Fibroblast of peridontal ligament (primary cell): ENCODE data around the gene COG8.
A peak's percentile ranks its signal among the peaks of the same experiment; 100 is the strongest.
"Not testable (repeated sequence)": the region's sequence is repeated elsewhere in the genome, so short reads cannot be mapped to it uniquely, and the experiment has no call there.

Experiments used
- DNase-seq: peaks from one replicate; pipeline ENCODE4 v3.0.0-alpha.2; 2010; ENCODE audit errors: extremely low read depth

COG8 gene

DNA sequence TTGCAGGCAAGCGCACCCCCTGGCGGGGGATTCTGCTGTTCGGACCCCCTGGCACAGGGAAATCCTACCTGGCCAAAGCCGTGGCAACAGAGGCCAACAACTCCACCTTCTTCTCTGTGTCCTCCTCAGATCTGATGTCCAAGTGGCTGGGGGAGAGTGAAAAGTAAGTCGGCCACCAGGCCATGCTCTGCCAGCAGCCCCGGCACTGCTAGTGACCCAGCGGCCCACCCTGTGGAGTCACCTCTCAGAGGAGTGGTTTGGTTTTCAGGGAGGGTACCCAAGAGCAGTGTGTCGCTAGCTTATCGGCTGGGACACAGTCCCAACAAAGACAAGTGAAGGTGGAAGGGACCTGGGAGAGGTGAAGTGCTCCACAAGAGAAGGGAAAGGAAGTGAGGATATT is 20.0 kb downstream of the COG8 start:
- no peak for DNase-seq

DNA sequence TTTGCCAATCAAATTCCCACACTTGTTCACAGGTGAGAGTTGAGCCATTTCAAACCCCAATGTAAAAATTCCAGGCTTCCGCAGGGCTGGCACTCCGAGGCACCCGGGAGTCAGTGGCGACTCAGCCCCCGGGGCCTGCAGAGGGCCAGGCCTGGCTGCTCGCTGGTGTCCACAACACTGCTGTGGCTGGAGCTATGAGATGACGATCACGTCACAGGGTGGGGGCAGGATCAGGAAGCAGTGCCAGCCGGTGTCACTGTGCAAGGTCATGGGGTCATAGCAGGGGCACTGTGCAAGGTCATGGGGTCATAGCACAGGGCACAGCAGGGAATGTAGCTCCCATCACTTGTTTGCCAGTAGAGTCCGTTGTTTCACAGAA is 20.5 kb downstream of the COG8 start:
- DNase-seq: no peak

GRCh38 chr16:69318177-69318910 is 21.0 kb downstream of the COG8 start:
- DNase-seq: no peak

- DNase-seq: no peak
These were observed 22.7 kb downstream of the COG8 start for GRCh38 chr16:69316595-69317034.

- DNase-seq: no peak
These were observed 23.7 kb downstream of the COG8 start for GRCh38 chr16:69315486-69316311.

GRCh38 chr16:69314534-69314933 is 24.8 kb downstream of the COG8 start:
- DNase-seq: no peak

DNA sequence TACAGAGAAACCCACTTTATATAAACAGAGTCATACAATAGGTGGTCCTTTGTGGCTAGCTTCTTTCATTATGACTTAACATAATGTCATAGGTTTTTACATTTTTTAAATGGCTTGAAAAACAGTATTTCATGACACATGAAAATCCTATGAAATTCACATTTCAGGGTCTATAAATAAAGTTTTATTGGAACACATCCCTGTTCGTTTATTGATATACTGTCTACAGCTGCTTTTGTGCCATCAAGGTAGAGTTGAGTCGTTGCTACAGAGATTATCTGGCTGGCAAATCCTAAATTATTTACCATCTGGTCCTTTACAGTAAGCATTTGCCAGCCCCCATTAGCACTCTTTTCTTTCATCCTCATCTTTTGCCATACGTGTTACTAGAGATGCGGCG is 25.9 kb downstream of the COG8 start:
- no peak for DNase-seq

DNA sequence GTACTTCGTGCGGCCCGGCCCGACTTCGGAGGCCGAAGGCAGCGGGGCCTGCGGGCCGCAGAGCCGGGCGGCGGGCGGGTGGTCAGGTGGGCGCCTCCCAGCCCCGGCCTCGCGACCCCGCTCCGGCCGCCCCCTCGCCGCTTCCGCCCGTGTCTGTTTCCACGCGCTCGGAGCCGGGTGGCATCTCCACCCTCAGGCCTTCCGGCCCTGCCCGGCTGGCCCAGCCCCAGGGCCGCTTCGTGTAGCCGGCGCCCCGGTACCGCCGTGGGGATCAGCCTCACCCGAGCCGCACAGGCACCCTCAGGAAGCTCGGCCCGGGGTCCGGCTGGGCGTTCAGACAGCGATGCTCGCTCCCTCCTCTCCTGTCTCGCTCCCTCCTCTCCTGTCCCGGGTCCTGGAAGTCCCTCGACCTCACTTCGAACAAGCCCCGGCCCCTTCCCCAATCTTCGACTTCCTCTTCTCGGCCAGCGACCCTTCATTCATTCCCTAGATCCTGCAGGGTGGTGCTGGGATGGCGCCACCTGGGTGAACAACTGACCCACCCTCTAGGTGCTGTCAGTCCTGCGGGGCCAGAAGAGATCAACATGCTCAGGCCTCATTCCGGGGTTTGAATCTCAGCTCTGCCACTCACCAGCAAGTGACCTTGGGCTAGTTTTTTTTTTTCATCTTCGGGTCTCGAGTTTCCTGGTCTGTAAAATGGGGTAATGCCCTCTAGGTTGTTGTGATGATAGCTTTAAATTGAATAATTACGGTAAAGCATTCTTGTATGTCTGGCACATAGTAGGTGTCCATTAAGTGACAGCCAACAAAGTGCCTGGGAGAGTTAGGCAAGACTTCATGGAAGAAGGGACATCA is 27.6 kb downstream of the COG8 start:
- no peak for DNase-seq

DNA sequence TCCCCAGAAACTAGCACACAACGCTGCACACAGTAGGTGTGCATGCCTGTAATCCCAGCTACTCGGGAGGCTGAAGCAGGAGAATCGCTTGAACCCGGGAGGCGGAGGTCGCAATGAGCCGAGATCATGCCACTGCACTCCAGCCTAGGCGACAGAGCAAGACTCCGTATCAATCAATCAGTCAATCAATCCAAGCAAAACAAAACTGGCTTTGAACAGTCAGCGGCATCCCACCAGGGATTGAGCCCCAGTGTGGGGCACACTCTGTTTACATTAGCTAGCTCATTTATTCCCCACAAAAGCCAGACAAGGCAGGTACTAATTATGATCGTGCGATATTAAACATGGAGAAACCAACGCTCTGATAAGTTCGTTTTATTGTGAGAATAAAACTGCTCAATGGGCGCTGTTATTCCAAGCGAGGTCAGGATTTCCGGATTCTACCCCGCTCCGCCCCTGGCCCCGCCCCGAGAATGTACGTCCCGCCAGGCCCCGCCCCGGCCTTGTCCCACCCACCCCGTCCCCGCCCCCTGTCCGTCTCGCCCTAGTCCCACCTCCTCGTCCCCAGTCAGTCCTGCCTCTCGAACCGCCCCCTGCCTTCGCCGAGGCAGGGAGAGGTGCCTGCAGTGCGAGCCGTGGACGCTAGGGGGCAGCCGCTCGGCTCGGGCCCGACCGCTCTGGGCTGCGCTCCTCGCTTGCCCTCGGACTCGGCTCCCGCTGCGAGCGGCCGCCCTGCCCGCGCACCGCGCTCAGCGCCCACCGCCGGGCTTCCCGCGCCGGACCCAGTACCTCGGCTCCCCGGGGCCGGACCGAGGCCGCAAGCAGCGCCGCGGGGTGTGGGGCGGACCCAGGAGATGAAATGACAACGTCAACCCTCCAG is 28.5 kb downstream of the COG8 start, which contains the start of gene VPS4A:
Gene VPS4A, plus strand, starts transcription at position 698 of the 880 bp plus-strand sequence. Its CDS starts 162 bp downstream, at position 860.
- peak; percentile 92 for DNase-seq

DNA sequence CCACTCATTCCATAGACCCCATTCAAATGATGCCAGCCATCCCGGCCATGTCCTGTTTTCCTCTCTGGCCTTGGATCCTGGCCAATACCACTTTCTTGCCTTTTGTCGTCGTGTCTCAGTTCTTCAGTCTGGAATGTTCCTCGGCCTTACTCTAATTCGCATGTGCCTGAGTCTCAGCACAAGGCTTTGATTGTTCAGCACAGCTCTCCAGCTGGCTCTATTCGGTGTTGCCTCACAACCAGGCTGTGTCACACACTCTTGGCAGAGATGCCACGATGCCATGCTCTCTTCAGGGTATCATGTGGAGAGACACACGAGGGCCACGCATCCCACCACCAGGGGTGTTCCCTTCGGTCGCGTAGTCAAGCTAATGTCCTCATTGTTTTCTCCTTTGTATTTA is 30.0 kb downstream of the COG8 start:
- no peak for DNase-seq

DNA sequence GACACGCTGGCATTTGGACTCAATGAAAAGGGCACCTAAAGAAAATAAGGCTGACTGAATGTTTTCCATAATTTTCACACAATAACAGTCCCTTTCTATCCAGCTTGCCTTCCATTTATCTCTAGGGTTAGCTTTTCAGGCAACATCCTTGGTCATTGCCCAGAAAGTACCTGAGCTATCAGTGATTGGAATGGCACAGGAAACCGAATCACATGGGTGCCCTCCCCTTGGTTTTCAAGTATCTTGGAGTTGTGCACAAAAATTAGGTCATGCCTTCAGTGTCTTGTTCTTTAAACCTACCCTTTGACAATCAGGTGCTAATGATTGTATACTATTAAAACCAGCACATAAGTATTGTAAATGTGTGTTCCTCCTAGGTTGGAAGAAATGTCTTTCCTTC is 31.5 kb downstream of the COG8 start:
- DNase-seq: no peak

DNA sequence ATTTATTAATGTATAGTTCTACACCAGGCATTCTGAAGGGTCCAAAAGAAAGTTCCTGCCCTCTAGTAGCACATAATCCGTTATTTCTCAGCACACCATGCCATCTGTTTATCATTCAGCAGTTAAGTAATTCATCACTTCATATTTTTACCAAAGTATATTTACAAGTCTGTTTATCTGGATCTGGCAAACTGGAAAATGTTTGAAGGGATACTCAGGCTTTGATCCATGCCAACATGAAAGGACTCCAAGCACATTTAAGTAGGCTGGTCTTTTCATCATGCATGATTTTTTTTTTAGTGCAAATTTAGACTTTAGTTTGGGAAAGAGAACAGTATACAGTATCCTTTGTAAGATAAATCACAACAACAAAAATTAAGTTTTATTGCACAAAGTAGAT is 32.3 kb downstream of the COG8 start:
- no peak for DNase-seq

DNA sequence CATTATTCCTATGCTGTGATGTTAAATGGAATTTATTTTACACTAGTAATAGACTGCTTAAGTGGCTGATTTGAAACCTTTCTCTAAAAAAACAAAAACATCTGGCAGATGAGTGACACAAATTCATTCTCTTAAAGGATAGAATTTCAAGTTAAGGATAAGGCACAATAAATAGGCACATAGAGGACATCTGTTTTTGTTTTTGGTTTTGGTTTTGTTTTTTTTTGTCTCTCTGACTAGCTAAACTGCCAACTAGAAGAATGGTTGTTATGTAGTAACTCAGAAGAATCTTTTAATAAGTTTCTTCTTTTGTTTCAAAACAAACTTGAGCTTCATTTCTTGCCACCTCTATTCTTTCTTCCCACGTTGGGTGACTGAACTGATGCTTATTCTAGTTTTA is 33.3 kb downstream of the COG8 start:
- DNase-seq: peak; percentile 68

DNA sequence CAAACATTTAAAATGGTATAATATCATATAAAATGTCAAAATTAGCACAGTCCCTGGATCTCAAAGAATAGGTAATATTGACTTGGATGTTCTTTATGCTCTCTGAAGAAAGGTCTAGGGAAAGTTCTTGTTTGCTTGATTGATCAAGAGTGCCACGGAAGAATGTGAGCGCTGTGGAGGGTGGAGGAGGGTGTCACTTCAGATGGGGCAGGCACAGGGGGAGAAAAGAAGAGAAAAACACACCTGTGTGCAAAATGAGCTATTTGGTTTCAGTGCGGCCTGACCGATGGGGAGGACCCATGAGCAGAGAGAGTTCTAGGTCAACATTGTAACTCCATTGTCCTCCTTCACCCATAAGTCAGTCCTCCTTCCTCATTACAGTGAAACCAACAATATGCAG is 37.1 kb downstream of the COG8 start:
- DNase-seq: no peak

DNA sequence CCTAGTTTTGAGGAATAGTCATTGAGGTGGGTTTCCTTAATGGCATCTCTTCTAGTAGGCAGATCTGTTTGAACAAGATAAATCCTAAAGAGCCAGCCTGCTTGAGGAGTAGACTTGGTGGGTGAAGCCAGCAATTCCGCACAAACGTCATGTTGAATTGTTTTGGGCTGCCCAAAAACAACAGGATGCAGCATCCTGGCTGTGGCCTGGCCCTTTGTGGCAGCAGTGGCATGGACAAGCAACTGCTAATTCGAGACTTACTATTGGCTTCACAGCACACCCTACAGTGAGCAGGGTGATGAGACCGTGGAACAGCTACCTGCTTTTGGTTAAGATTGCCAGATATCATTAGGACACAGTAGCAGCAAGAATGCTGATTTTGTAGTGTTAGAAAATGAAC is 37.5 kb downstream of the COG8 start:
- no peak for DNase-seq

DNA sequence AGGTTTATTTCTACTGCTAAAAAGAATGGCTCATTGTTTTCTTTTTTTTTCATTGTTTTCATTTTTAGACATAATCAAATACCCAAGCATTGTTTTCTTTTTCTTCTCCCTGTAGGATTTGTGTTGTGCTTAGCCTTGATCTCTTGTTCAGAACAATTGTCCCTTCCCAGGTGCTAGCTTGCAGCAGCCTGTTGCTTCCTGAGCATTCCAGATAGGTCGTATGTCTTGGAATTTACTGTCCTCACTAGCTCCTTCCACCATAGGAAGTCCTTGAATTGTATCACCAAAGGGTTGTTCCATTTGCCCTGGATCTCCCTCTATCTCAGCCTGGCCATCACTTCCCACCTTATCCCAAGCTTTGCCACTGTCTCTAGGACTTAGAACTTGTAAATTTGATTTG is 38.2 kb downstream of the COG8 start:
- DNase-seq: no peak

GRCh38 chr16:69298261-69298660 is 41.1 kb downstream of the COG8 start:
- no peak for DNase-seq

- DNase-seq: not testable (repeated sequence)
These were observed 42.6 kb downstream of the COG8 start for GRCh38 chr16:69296771-69297170.

GRCh38 chr16:69294051-69294450 is 45.3 kb downstream of the COG8 start:
- no peak for DNase-seq

GRCh38 chr16:69293401-69293800 is 46.0 kb downstream of the COG8 start:
- no peak for DNase-seq

DNA sequence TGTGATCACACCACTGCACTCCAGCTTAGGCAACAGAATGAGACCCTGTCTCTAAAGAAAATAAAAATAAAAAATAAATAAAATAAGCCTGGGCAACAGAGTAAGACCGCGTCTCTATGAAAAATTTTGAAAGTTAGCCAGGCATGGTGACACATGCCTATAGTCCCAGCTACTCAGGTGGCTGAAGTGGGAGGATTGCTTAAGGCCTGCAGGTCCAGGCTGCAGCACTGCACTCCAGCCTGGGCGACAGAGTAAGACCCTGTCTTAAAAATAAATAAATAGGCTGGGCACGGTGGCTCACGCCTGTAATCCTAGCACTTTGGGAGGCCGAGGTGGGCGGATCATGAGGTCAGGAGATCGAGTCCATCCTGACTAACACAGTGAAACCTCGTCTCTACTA is 47.7 kb downstream of the COG8 start:
- DNase-seq: not testable (repeated sequence)
